CD4-positive, alpha-beta T cell treated with Interleukin-17A for 1 hour (primary cell): ENCODE results near the gene ADGRG1.

Experiments
- DNase-seq: peaks from one replicate; pipeline ENCODE4 v3.0.0-alpha.2; 2020

Gene ADGRG1

GRCh38 chr16:57606147-57606846, 22.1 kb upstream of the ADGRG1 start:
- DNase-seq: no peak

GRCh38 chr16:57606847-57607501, 21.5 kb upstream of the ADGRG1 start:
- no peak for DNase-seq

- DNase-seq: no peak
Observed at GRCh38 chr16:57607676-57608461, 20.6 kb upstream of the ADGRG1 start.

GRCh38 chr16:57608462-57609113, 19.8 kb upstream of the ADGRG1 start:
- no peak for DNase-seq

- DNase-seq: peak; percentile 68
Observed at GRCh38 chr16:57609541-57610401, 18.7 kb upstream of the ADGRG1 start.

DNA sequence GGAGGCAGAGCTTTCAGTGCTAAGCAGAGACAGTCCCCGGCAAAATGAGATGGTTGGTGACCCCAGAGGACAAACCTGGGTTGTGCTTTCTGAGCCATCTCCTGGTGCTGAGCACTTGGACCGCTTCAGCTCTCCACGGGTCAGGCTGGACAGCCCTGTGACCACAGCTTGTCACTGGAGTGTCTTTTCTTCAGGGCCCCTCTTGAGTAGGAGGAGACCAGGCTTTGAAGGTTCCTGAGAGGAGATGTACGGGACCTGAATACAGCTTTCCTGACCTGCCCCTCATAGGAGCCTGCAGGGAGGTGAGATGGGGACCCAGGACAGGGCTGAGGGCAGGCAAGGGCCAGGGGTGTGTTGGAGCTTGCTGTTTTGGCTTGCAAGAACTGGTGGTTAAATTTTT, 17.8 kb upstream of the ADGRG1 start:
- no peak for DNase-seq

DNA sequence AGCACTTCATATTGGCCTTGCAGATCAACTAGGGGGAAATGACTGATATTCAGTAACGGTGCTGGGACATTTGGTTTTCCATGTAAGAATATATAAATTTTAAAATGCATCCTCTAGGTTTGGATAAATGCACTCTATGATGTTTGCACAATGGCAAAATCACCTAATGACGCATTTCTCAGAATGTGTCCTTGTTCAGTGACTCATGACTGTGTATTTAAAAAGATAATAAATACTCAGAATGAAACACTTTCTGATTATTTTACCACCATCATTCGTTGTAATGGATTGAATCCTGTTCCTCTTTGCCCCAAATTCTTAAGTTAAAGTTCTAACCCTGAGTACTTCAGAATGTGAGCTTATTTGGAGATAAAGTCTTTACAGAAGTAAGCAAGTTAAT, 17.2 kb upstream of the ADGRG1 start:
- no peak for DNase-seq

DNA sequence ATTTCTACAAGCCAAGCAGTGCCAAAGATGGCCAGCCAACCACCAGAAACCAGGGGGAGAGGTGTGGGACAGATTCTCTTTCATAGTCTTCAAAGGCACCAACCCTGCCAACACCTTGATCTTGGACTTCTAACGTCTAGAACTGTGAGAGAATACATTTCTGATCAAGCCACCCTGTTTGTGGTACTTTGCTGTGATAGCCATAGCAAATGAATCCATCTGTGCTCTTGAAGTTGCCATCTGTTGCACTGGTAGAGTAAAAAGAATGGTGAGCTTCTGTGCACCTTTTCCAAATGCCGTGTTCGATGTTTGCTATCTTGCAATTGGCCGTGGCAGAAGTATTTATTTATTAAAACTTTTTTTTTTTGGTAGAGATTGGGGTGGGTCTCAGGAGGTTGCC, 16.7 kb upstream of the ADGRG1 start:
- no peak for DNase-seq

GRCh38 chr16:57612494-57612893, 15.9 kb upstream of the ADGRG1 start:
- no peak for DNase-seq

DNA sequence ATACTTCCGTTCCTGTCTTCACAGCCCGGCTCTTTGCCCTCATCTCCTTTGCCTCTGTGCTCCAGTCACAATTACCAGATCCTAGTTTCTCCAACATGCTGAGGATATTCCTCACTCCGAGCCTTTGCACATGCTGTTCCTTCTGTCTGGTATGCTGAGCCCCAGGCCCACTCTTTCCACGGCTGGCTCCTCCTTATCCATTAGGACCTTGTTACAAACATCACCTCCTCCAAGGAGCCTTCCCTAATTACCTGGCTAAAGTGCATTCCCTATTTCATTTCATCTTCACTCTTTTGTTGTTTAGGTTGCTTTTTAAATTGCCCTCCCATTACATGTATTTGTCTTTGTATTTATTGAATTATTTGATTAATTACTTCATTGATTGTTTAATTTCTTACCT, 14.9 kb upstream of the ADGRG1 start:
- no peak for DNase-seq

DNA sequence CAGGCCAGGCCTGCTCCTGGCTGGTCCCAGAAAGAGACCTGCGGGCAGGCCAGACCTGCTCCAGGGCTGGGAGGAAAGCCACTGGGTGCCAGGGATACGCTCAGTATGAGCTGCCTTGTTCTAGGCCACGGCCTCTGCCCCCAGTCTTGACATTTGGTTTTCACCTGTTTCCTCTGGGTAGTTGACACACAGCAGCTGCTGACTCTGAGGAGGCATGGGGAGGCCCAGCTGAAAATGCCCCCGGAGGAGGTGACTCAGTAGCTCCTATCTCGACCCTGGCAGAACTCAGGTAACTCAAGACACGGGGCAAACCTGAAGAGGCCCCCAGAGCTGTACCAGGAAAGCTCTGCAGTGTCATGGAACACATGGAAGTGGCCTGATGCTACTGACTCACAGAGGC, 13.9 kb upstream of the ADGRG1 start:
- DNase-seq: no peak

DNA sequence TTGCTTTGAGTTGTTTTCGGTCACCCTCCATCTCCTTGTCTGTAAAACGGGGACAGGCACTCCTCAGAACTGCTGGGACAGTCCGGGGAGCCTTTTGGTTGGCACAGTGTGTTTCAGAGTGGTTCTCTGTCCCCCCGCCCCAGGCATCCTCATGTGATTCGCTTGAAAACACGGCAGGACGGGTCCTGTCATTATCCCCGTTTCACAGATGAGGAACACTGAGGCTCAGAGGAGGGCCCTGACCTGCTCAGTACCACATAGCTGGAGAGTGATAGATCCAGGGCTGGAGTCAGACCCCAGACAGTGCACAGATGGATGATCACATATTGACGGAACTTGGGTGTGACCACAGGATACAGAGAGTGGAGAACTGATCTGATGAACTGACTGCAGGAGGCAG, 13.5 kb upstream of the ADGRG1 start:
- no peak for DNase-seq

GRCh38 chr16:57615813-57616212, 12.6 kb upstream of the ADGRG1 start:
- DNase-seq: no peak

GRCh38 chr16:57616241-57616640, 12.2 kb upstream of the ADGRG1 start:
- DNase-seq: no peak

GRCh38 chr16:57616876-57617275, 11.6 kb upstream of the ADGRG1 start:
- DNase-seq: no peak

GRCh38 chr16:57617604-57618111, 10.8 kb upstream of the ADGRG1 start:
- no peak for DNase-seq

GRCh38 chr16:57618296-57619132, 9.9 kb upstream of the ADGRG1 start:
- DNase-seq: no peak

DNA sequence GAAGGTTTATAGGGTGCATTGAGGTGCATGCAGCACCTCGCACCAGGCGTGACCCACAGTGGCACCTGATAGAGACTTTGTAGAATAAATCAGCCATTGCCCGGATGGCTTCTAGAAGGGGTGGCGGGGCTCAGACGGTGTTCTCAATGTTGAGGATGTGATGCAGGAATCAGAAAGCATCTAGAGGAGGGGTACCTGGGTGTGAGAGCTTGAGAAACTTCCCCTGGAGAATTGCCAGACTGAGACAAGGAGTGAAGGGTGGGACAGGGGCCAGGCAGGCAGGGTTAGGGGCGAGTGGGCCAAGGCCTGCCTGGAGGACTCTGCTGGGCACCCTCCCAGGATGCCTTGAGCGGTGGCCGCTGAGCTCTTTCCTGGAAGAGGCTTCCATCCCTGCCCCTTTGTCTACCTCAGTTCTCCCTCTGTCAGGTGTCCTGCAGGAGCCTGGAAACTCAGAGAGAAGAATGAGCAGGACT, 9.3 kb upstream of the ADGRG1 start:
- no peak for DNase-seq

- no peak for DNase-seq
Observed at GRCh38 chr16:57619606-57620334, 8.7 kb upstream of the ADGRG1 start.
